Activated T-helper 9 cell treated with anti-CD3 and anti-CD28 coated beads, Interleukin-2, amount 50 U/mL, for 16 hours (primary cell): ENCODE results near the gene SBF2.

Experiments used
- DNase-seq: peaks from one replicate; pipeline ENCODE4 v3.0.0-alpha.2; 2020; ENCODE audit warnings: low read depth

Gene SBF2

DNA sequence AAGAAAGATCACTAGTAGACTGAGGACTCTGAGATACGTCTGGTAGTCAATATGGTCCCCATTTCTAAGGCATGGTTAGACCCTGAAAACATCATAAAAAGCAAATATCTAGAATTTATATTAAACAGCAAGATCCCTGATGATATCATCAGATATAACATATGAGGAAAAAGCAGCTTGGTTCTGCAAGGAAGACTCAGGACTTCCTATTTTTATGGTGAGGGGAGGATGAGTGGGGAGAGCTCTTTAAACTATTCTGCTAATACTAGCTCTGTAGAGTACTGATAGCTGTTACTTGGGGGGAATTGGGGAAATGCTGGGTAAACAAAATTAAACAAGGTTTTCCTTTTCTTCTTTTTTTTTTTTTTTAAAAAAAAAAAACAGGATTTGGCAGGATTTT is 394.3 kb downstream of the SBF2 start:
- DNase-seq, result no peak

DNA sequence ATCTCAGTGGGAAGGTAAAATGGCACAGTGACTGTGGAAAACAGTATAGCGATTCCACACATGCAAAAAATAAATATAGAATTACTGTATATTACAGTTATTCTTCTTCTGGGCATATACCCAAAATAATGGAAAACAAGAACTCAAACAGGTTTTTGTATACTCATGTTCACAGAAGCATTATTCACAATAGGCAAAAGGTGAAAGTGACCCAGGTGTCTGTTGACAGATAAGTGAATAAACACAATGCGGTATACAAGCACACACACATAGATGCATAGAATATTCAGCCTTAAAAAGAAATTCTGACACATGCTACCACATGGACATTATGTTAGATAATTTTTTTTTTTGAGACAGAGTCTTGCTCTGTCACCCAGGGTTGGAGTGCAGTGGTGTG is 397.1 kb downstream of the SBF2 start:
- no peak for DNase-seq

DNA sequence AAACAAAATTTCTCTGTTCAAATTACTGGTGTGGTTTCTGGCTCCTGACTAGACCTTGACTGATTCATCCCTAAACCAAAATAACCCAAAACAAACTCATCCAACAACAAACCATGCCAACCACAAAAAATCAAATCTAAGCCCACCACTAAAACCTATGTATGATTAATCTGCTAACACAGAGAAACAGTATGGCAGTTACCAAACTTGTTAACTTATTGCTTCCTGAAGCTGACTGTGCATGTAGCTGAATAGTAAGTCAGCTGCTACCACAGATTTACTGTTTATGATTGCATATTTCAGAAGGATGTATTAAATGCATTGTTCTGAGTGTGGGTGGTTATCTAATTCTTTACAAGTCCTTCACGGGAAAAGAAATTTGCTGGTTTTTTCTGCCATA is 399.0 kb downstream of the SBF2 start:
- DNase-seq, result no peak

DNA sequence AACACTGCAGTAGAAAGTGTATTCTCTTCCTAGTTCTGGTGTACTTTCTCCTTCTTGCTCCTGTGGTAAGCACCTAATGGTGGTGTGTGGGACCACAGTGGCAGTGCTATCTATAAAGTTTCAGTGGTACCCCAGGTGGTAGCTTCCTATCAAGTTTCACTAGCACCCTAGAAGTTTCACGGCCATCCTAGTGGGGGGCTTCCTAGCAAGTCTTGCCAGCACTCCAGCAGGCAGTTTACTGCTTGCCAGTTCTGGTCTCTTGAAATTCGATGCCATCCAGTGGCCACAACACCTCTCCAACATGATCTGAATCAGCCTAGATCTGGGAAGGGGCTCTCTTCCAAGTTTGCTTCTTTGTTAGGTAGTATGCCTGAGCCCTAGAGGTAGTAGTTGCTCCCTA is 400.5 kb downstream of the SBF2 start:
- no peak for DNase-seq

DNA sequence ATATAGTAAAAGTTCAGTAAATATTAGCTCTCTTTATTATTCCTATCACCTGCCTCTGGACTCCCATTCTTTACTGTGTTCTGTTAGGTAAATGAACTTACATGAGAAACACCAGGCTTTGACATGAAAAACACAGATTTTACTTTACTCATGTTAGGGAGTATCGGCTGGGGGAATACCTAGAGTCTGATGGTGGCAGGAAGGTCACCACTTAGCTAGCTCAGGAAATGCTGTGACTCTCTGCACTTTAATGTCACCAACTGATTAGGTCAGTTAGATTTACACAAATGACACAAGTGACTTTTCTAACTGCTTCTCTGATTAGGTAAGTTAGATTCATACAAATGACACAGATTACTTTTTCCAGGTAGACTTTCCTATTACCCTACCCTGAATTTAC is 405.1 kb downstream of the SBF2 start:
- no peak for DNase-seq

DNA sequence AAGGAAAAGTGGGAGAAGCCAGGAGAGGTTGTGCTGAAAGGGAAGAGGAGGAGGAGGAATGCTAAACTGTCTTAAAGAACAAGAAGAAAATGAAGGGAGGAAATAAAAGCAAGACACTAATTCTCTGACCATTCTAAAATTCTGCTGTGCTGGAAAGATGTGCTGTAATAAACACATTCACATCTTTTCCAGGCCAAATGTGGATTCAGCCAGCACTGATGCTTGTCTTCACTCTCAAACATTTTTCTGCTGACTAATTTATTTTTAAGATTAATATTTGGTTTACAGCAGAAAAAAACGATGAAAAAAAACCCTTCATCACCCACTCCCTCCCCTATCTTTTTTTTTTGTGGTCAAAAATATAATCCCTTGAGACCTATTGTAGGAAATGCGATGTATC is 406.5 kb downstream of the SBF2 start:
- DNase-seq, result no peak

DNA sequence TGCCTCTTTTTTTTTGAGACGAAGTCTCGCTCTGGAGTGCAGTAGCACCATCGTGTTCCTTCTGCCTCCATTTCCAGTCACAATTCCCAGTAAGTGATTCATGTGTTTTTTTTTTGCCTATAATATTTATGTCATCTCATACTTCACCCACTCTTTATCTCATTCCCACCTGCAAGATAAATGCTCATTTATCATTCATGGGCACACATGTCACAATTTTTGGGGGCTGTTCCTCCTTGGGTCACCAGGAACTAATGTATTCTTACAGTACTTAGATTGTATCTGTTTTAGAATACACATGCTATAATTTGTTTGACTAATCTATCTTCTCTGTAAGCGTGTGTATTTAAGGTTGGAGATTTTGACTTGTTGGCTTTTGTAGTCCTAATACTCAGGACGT is 407.4 kb downstream of the SBF2 start:
- no peak for DNase-seq

DNA sequence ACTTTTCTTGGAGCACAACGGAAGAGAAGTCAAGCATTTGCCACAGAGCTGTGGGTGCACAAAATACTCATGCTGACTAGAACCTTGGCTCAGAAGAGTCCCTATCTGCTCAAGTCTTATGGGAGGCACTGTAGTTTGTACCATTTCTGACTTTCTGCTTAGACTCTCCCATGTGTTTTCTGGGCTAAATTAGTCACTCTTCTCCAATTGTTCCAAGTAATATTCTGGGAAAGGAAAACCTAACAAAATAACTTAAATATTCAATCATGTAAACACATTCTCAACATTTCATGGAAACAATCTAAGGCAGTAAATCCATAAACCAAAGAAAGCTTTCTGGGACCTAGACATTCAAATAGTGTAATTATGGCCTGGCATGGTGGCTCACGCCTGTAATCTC is 409.4 kb downstream of the SBF2 start:
- no peak for DNase-seq

DNA sequence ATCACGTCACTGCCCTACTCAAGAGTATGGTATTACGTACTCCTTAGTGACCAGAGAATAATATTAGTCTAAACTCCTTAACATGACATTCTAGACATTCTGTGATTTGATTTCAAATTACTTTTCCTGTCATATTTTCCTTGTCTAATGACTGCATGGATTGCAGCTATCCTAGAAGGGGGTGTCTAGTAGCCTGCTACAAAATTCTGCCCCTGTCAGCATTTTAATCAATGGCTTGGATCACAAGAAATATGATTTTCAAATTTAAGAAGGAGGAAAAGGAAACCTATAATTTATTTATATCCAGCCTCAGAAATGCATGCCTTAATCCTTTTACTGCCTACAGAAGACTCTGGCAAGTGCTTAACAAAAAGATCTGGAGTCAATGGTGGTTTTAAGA is 413.4 kb downstream of the SBF2 start:
- DNase-seq, result no peak

DNA sequence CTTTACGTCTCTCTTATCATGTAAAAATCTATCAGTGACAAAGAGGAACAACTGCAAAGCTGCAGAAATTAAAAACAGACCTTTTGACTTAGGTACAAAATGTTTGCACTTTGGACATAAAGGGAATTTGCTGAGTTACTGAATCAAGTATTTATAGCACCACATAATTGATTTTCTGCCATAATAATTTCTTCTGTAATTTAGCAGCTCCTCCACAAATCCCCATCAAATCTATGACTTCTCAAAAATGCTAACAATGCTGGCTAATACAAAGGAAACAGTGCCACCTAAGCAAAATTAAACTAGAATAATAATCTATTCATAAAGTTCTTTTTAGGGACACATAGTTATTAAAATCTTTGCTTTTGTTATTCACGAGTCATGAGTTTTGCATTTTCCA is 415.1 kb downstream of the SBF2 start:
- no peak for DNase-seq

DNA sequence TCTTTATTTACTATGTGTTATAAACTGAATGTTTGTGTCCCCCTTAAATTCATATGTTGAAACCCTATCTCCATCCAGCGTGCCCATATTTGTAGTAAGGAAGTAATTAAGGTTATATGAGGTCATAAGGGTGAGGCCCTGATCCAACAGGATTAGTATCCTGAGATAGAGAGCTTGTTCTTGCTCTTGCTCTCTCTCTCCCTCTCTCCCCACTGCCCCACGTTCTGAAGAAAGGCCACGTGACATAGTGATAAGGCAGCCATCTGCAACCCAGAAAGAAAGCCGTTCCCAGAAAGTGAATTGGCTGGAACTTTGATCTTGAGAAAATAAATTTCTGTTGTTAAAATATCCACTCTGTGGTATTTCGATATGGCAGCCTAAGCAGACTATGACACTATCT is 417.7 kb downstream of the SBF2 start:
- no peak for DNase-seq

DNA sequence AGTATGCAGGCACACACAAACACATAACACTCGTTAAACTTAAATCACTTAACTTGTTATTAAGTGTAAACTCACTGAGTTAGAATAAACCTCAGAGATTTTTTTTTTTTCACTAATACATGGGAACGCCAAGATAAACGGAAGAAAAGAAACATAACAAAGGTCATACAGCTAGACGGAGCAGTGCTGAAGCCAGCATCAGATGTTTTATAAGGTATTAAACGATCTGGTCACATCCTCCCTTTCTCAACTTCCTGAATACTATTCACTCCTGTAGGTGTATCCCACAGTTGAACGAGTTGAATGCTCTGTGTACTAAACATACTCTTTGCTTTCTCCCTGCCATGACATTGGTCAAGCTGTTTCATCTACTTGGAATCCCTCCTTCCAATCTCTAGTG is 418.2 kb downstream of the SBF2 start:
- DNase-seq, result no peak

DNA sequence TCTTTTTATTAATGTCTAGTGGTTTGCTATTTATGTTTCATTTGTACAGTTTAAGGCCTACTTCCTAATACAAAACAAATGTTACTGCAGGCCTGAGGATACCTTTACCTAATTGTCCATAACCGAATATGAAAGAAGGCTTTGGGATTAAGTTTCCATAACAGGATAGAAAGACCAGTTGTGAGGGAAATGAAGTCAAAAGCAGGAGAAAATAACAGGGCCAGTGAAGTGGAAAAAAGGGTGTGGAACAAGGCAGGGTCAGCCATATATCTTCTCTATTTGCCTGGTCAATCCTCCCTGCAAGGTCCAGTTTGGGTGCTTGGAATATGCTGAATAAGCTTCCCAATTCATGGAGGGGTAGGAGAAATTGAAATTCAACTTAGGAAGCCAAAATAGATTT is 418.6 kb downstream of the SBF2 start:
- no peak for DNase-seq

DNA sequence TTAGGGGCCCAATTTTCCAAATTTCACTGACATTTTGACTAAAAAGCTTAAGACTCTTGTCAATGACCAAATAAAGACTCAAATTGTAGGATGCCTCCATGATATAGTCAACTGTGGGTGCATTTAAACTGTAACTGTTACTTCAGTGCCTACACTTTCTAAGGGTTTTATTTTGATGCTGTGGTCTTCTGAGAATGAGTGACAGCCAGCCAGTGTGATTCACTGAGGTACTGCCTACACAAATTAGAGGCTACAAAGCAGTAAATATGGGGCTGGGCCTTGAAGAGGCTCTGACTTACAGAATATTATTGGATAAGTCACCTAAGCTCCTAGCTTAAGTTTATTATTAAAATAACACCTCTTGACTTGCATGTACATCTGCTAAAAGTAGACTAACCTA is 419.6 kb downstream of the SBF2 start:
- no peak for DNase-seq

DNA sequence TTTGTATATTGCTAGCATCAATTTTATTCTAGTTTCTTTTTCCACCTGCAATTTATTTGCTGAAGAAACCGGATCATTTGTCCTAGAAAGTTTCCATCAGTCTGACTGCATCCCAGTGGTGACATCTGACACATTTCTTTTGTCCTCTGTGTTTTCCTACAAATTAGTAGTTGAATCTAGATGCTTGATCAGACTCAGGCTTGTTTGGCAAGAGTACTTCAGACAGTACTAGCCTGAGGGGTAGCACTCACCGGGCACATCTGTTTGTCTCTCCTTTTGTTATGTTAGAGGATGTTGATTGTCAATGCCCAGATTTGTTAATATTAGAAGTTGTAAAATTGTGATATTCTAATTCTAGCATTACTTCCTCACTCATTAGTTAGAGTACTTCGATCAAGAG is 425.4 kb downstream of the SBF2 start:
- DNase-seq, result no peak

DNA sequence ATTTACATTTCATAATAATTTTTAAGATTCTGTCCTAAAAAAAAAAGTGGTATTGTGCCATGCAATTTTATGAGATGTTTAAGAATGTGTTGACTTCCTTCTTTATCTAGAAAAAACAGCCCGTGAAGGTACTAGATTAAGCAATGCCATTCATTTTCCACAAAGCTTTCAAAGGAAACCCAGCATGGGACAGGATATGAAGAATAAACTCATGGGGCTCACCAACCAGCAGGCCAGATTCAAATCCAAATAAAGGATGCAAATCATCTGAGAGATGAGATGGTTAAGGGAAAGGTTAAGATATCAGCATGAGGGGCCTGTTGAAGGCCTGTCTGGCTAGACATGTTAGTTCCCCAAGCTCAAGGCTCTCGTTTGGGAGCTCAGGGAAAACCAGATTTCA is 431.0 kb downstream of the SBF2 start:
- no peak for DNase-seq

DNA sequence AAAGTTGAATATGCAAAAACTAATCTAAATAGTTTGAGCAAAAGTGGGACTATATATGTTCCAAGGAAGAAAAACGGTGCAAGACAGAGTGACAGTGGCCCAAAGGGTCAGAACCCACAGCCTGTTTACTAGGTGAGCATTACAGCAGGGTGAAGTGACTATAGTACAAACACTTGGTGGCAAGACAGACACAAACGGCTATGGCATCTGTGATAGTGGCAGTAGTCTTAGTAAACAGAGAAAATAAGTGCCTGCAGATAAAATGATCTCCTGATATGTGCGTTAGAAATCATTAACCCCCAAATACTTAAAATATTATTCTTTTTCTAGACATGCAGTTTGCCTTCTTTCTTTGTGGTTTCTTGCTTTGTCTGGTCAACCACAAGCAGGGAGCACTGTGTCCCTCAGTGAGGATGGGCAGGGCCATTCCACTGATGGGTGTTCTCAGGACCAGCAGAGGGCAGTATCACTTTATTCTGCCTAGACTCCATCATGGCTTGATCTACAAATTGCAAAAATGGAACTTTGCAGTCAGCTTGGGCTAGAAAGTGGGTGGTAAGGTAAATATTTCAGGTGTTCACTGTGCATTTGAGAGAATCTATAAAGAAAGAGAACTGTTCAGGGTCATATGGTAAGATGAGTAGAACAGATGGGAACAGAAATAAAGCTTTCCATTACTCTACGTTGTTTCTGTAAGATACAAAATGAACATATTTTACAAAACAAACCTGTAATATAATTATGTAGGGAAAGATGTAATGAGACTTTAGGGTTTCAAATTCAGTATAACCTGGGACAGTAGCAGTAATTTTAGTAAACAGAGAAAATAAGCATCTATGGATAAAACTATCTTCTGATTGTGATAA is 431.9 kb downstream of the SBF2 start:
- DNase-seq, result peak; percentile 9

DNA sequence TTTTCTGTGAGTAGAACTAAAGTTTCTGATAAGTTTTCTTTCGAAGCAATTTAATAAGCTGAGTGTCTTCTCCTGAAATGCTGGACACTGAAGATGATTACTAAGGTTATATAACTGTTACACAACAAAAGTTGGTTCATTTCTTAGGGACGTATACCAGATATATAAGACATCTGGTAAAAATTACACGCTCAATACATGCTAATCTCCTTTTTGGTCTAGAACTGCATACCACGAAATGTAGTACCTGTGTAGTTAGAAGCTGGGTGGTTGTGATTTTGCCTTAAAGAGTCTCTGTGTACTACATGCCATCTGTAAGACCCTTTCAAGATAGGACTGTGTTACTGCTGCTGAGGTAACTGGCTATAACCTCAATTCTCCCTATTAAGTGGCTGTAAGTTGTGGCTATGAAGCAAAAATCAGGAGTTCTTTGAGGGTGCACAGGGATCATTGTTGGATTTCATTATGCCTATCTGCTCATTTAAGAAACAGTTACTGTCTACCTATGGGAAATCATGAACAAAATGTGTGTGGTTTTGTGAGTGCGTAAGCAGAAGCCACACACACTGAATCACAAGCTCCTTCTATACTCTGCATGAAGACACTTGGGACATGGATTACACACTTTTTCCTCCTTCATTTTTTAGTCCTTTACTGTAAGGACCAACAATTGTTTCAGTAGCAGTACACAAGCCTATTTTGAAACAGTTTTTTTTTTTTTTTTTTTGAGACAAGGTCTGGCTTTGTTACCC is 434.3 kb downstream of the SBF2 start:
- no peak for DNase-seq

DNA sequence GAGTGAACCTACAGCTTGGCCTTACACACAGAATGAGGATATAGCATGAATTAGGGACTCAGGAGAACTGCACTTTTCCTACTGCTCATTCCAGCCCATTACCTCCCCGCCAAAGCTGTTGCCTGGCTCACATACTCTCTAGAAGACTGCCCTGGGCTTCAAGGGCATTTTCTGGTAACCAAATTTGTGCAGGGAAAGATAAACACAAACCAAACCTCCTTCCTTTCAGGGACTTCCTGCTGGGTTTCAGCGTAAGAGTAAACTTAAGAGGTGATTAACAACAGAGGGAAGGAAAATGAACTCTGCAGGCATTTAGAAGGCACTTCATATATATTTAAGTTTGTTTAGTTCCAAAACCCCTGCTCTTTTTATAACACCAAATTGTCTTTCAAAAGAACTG is 435.2 kb downstream of the SBF2 start:
- DNase-seq, result no peak

DNA sequence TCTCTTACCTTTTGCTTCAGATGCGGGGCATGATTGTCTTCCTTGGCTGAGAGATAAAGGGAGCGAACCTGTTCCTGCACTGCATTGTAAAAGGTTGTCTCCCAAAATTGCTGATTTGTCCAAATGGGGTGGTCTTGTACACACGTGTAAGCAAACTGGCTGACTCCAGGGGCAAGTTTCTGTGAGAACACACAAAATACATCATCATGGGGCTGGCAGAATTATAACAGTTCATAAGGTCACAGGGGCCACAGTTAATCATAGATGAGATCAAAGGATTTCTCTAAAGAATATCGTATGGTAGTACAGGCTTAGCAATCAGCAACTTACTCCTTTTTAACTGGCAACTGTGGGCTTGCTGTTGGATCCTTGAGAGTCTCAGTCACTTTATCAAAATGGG is 435.8 kb downstream of the SBF2 start:
- DNase-seq, result no peak

DNA sequence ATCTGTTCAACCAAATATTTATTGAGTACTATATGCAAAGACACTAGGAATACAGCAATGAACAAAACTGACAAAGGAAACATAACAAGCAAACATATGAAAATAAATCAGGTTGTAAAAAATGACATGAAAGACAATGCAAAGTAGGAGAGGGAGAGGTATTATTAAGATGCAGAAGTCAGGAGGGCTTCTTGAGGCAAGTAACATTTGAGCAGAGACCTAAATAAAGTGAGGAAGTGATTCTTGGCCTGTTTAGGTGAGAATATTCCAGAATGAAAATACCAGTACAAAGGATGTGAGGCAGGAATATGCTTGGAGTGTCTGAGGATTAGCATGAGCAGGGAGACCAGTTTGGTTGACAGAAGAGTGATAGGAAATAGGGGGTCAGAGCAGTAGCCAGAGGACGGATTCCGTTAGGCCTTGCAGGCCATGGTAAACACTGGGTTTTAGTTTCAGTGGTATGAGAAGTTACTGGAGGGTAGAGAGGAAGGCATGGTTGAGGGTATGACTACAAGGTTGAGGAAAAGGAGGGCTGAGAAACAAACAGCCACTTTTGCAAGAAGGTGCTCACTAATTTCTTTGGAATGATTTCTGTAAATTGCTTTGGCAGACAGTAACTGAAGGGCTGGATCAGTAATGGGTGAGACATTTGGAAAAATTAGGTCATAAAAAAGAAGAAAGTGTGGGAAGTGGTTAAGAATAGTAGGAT is 438.3 kb downstream of the SBF2 start:
- no peak for DNase-seq

DNA sequence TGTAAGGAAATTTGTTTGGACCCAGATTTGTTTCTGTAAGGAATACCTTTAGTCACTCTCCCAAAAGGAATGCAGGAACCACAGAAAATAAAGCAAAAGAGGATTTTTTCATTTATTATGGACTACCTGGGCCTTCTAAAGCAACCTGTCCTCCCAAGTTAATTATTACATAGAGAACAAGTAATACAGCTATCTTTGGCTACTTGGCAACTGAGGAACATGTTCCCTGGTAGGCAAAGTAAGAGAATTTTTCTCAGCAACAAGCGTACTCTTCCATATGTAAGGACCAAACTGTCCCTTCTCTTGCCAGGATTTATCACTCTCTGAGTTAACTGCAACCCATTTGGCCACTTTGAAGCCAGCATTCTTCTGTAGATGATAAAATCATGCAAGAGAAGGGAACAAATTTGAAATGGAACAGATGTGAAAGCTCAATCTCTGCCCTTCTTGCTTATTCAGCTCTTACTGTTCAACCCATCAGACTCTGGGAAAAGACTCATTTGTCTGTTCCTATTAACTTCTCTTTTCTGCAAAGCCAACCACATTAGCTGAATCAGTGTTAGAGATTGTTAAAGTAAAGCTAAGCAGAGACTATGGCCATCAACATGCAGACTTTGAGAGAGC is 440.0 kb downstream of the SBF2 start:
- no peak for DNase-seq

DNA sequence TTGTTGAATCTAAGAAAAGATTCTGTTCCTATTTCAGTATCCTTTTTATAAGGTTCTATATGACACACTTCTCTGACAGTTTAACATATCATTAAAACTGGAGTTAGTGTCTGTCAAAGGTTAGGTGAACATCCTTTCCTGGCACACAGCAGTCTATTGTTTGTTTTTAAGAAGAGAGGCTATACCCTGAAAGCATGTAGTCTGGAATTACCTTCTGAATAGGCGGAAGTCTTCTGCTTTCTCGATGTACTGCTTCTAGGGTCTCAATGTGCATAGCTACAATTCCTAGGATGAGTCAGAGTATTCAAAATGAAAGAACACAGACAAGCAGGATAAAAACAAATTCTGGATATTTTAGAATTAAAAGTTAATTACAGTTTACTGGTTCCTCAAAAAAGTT is 441.6 kb downstream of the SBF2 start:
- DNase-seq, result no peak
